KOPT-K1 (cell line): Measurements from ENCODE around the gene PREX1.
"Not testable (repeated sequence)": the region's sequence is repeated elsewhere in the genome, so short reads cannot be mapped to it uniquely, and the experiment has no call there.

Source experiments
- H3K27ac ChIP-seq: fragments of 200-600 bp; sonication (generic); 2 replicates; pipeline ENCODE4 v1.5.1; 2016; ENCODE audit warnings: antibody characterized with exemption, mild to moderate bottlenecking, low read depth, low read length; ENCODE audit not compliant: poor library complexity, severe bottlenecking
- H3K36me3 ChIP-seq: fragments of 200-600 bp; sonication (generic); 2 replicates; pipeline ENCODE4 v1.5.1; 2017; ENCODE audit warnings: antibody characterized with exemption, mild to moderate bottlenecking, low read length, moderate library complexity; ENCODE audit not compliant: insufficient read depth
- H3K9me3 ChIP-seq: fragments of 200-600 bp; sonication (generic); 2 replicates; pipeline ENCODE4 v1.5.1; 2017; ENCODE audit warnings: antibody characterized with exemption, low read length, mild to moderate bottlenecking; ENCODE audit not compliant: insufficient read depth, poor library complexity, severe bottlenecking

PREX1 gene

DNA sequence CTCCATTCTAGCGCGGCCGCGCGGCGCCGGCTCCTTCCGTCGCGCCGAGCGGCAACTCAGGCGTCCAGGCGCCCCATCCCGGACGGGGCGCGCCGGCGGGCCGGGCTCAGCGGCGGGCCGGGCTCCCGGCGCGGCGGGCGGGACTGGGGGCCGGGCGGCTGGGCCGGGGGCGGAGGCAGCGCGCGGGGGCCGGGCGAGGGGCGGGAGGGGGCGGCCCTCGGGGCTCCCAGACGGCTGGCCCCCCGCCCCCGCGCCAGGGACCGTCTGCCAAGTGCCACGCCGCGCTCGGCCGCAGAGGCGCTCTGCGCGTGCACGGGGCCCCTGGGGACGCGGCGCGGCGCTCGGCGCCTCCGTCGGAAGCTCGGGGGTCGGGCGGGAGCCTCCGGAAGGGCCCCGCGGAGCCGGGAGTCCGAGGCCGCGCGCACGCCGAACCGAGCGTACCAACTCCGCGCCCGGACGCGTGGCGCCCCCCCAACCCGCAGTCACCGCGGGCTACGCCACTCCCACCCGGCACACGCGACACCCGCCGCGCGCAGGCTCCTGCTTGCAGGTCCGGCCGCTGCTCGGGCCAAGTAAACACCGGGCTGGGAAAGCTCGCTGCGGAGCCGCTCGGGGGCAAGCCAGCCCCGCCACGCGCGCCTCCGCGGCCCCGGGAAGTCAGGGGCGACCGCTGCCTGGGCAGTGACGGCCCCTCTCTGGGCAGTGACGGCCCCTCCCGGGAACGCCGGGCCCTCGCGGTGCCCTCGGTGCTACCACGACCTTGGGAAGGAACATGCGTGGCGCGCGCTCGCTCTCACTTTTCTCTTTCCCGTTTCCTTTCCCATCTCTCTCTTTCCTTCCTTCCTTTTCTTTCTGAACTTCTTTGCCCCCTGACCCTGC is at the start of gene PREX1:
Gene PREX1 (minus strand): TSS at position 145 of the 879 bp plus-strand sequence. CDS start 139 bp downstream, at position 6.
- H3K27ac ChIP-seq, result peak within 1 kb of the TSS; percentile 48
- no peaks in the 10 kb centered on the region for H3K9me3 ChIP-seq
- no peaks in the 10 kb centered on the region for H3K36me3 ChIP-seq

- no peaks in the 10 kb centered on the region for H3K36me3 ChIP-seq
- H3K9me3 ChIP-seq, result no peaks in the 10 kb centered on the region
- H3K27ac ChIP-seq, result no peak overlapping the region
Observed at GRCh38 chr20:48877304-48877703, 49.5 kb upstream of the PREX1 start.

GRCh38 chr20:48875914-48876240 is 48.1 kb upstream of the PREX1 start:
- Histone ChIP-seq H3K9me3 (no peaks in the 10 kb centered on the region), H3K36me3 (no peaks in the 10 kb centered on the region), H3K27ac (no peak overlapping the region)

- Histone ChIP-seq H3K36me3 (no peaks in the 10 kb centered on the region), H3K9me3 (no peaks in the 10 kb centered on the region), H3K27ac (no peak overlapping the region)
Observed at GRCh38 chr20:48875233-48875913, 47.6 kb upstream of the PREX1 start.

DNA sequence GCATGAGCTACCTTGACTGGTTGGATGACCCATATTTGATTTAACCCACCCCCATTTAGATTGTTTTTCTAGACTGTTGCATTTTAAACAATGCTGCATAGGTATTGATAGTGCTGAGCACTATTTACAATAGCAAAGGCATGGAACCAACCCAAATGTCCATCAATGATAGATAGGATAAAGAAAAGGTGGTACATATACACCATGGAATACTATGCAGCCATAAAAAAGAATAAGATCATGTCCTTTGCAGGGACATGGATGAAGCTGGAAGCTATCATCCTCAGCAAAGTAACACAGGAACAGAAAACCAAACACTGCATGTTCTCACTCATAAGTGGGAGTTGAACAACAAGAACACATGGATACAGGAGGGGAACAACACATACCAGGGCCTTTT is 41.6 kb upstream of the PREX1 start:
- H3K27ac ChIP-seq, H3K9me3 ChIP-seq, H3K36me3 ChIP-seq: not testable (repeated sequence)

- no peaks in the 10 kb centered on the region for H3K36me3 ChIP-seq
- no peak overlapping the region for H3K27ac ChIP-seq
- H3K9me3 ChIP-seq, result no peaks in the 10 kb centered on the region
Observed at GRCh38 chr20:48866936-48867335, 39.1 kb upstream of the PREX1 start.

GRCh38 chr20:48864738-48865318 is 37.0 kb upstream of the PREX1 start:
- no peaks in the 10 kb centered on the region for H3K36me3 ChIP-seq
- H3K9me3 ChIP-seq, result no peaks in the 10 kb centered on the region
- H3K27ac ChIP-seq, result no peak overlapping the region

DNA sequence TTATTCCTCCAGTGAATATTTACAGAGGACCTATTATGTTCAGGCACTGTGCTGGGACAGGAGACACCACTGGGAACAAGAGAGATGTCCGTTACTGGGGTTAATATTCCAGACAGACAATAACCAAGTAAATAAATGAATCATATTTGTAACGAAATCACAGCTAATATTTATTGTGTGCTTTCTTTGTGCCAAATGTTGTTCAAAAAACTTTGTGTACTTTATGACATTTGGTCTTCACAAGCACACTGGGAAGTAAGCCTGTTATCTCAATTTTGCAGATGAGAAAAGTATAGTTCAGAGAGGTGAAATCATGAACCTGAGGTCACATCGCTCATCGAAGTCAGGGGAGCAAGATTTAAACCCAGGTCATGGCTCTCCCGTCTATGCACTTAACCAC is 36.5 kb upstream of the PREX1 start:
- Histone ChIP-seq H3K36me3 (no peaks in the 10 kb centered on the region), H3K27ac (no peak overlapping the region), H3K9me3 (no peaks in the 10 kb centered on the region)

- Histone ChIP-seq H3K36me3 (no peaks in the 10 kb centered on the region), H3K27ac (no peak overlapping the region), H3K9me3 (no peaks in the 10 kb centered on the region)
Observed at GRCh38 chr20:48862279-48862678, 34.5 kb upstream of the PREX1 start.

- H3K9me3 ChIP-seq, result no peaks in the 10 kb centered on the region
- H3K27ac ChIP-seq, result no peak overlapping the region
- no peaks in the 10 kb centered on the region for H3K36me3 ChIP-seq
Observed at GRCh38 chr20:48861444-48861843, 33.6 kb upstream of the PREX1 start.

GRCh38 chr20:48858075-48858790 is 30.4 kb upstream of the PREX1 start:
- H3K27ac ChIP-seq, result no peak overlapping the region
- no peaks in the 10 kb centered on the region for H3K36me3 ChIP-seq
- H3K9me3 ChIP-seq, result no peaks in the 10 kb centered on the region

- Histone ChIP-seq H3K9me3 (no peaks in the 10 kb centered on the region), H3K36me3 (no peaks in the 10 kb centered on the region), H3K27ac (no peak overlapping the region)
Observed at GRCh38 chr20:48856130-48856529, 28.3 kb upstream of the PREX1 start.

DNA sequence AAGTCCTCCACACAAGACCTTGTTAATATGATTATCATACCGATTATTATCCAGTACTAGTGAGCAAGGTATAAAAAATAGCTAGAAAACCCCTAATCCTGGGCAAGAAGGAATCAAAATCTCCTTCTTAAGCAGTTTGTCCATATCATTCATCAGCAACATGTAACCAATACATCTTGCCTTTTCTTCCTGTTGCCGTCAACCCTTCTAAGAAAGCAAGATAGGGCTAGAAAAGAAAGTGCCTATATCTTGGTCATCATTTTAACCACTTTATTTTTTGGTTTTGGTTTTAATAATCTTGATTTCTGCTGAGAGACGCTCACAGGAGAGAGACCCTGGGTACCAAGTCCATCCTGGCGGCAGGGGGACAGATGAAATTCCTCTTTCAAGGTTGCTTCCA is 27.2 kb upstream of the PREX1 start:
- H3K36me3 ChIP-seq, result no peaks in the 10 kb centered on the region

GRCh38 chr20:48852609-48853008 is 24.8 kb upstream of the PREX1 start:
- Histone ChIP-seq H3K36me3 (no peaks in the 10 kb centered on the region), H3K27ac (no peak overlapping the region)

More for the DNA sequence above, 27.2 kb upstream of the PREX1 start:
- H3K27ac ChIP-seq, result no peak overlapping the region
- no peaks in the 10 kb centered on the region for H3K9me3 ChIP-seq

GRCh38 chr20:48851579-48851978 is 23.8 kb upstream of the PREX1 start:
- H3K9me3 ChIP-seq, result no peaks in the 10 kb centered on the region
- no peaks in the 10 kb centered on the region for H3K36me3 ChIP-seq
- no peak overlapping the region for H3K27ac ChIP-seq

More at GRCh38 chr20:48852609-48853008, 24.8 kb upstream of the PREX1 start:
- H3K9me3 ChIP-seq, result no peaks in the 10 kb centered on the region
